GM19099 (cell line): Measurements from ENCODE around the gene CDC42BPB.

Experiments used
- POLR2A ChIP-seq: IDR thresholded peaks from 3 replicates; pipeline ENCODE4 v1.6.1; 2011; ENCODE audit warnings: low read depth; ENCODE audit not compliant: insufficient read length; ENCODE audit errors: extremely low read depth

CDC42BPB gene

DNA sequence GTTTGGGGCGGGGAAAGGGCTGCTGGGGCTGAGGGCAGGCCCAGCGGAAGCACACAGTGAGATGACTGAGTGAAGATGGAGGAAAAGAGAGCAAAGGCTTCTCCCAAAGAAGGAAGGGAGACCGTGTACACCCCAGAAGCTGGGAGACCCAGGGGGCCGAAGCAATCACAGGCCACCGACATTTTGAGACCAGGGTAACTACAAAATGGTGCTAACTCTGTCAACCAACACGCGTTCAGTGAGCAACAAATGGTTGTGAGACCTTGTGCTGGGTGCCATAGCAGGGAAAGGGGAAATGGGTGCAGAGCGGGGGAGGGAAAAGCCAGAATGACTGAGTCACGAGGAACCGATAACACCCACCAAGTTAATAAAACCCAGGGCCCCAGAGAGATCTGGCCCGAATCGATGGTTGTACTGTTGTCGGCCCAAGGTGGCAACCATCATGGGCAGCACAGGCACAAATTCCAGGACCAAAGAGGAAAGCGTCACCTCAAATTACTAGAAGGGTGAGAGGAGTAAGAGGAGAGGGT, 50.3 kb downstream of the CDC42BPB start:
- TF ChIP-seq POLR2A: no peak

DNA sequence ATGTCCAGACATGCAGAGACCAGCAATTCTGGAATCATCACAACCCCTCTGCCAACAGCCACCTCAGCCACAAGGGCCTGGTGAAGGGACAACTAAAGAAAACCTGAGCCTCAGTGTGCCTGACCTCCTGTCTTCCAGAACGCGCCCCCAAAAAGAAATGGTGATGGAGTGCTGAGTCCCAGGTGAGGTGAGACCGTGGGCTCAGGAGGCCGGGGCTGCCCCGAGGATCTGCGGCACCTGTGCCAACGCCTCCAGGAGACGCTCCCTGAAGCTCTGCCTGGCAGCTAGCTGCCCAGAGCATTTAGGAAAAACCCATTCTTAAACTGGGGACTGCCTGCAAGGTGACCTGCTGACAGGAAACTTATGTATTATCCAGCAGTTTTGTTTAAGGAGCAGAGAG, 51.2 kb downstream of the CDC42BPB start:
- no peak for TF ChIP-seq POLR2A

DNA sequence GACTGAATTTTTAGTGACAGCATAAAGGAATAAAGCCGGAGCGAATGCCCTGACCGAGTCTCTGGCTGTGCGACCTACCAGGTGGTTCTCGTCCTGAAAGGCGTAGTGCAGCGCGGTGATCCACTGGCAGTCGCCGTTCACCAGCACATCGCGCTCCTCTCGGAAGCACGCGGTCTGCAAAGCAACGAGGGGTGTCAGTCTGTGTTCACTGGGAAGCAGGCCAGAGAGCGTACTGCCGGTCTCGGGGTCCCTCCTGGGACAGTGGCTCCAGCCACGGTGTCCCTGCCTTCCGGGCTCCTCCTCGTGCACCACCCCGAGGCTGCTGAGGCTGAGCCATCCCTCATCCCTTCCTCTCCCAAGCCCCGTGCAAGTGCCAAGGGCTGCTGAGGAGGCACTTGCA, 53.5 kb downstream of the CDC42BPB start:
- TF ChIP-seq POLR2A: no peak

DNA sequence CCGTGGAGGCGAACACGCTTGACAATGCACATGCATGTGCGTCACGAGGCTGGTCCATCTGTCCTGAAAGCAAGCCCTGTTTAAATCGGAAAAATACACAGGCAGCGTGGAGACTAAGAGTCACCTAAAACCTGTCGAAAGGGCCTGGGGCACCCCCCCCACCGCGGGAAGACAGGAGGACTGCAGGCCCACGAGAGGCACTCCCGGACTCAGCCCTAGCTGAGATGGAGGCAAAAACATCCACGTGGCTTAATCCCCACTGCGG, 54.1 kb downstream of the CDC42BPB start:
- no peak for TF ChIP-seq POLR2A

DNA sequence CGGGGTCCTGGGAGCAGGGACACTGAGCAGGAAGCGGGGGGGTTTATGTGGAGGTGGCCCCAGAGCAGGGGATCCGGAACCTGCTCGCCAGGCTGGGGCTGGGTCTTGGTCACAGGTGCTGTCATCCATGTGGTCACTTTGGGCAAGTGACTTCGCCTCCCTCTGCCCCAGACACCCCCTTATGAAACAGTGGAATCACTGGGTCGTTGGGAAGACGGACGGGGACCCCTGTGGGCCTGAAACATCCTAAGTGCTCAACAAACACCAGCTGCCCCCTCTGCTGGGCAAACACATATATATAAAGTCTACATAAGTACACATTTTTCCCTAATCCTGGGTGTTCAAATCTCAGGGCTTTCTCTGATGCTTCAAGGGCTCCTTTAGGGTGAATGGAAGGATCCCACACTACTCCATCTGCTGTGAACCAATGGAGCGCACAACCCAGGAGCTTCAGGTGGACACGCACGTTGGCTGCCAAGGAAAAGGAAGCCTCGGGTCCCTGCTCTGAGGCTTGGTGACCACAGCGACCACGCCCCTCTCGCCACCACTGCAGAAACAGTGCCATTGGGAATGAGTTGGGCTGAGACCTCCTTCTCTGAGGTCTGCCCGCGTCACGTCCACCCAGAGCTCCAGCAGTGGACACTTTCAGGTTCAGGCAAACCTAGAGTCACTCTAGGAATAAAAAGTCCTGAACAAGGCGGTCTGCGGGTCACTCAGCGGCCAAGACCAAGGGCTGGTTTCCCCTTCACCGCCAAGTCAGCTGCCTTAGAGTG, 54.6 kb downstream of the CDC42BPB start:
- no peak for TF ChIP-seq POLR2A

DNA sequence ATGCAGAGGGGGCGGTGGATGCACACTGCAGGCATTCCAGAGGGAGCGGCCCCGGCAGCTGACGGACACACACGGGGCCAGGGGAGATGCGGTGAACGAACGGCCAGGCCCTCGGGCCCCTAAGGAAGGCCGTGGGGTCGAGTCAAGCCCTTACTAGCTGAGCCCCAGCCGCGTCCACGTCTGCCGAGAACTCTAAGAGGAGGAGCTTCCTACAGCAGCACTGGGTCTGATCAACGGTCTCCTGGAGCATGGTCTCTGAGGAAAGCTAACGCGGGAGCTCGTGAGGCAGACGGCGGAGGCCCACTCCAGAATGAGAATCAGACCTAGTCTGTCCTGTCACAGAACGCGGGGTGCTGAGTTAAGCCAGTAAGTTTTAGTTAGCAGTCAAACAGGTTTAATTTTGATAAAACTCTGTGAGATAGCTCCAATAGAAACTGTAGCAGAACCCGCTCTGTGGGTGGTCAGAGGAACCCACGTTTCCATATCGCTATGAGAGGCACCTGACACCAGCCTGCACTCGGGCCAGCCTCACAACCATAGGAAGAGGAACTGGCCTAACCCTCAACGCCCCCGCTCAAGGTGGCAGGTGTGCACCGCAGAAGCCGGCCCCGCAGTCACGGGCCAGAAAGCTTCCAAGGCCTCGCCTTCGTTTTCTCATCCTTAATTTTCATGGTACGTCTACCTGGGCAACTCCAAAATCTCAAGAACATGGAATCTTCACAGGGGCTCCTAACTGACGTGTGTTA, 55.5 kb downstream of the CDC42BPB start:
- TF ChIP-seq POLR2A: no peak

DNA sequence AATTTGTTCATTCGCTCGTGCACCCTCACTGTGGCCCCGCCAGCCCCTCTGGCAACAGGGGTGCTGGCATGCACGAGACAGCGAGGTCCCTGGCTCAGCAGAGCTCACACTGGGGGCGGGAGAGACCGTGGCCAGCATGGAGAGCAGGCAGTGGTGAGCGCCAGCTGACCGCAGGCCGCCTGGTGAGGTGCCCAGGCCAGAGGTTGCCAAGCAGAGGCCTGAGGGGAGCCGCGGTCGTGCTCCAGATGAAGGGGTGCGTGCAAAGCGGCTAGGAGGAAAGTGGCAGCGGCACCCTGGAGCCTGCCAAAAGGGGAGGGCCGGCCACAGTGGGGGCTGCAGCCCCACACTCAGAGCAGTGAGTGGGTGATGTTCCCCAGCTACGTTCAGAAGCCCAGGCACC, 56.1 kb downstream of the CDC42BPB start:
- TF ChIP-seq POLR2A: no peak

DNA sequence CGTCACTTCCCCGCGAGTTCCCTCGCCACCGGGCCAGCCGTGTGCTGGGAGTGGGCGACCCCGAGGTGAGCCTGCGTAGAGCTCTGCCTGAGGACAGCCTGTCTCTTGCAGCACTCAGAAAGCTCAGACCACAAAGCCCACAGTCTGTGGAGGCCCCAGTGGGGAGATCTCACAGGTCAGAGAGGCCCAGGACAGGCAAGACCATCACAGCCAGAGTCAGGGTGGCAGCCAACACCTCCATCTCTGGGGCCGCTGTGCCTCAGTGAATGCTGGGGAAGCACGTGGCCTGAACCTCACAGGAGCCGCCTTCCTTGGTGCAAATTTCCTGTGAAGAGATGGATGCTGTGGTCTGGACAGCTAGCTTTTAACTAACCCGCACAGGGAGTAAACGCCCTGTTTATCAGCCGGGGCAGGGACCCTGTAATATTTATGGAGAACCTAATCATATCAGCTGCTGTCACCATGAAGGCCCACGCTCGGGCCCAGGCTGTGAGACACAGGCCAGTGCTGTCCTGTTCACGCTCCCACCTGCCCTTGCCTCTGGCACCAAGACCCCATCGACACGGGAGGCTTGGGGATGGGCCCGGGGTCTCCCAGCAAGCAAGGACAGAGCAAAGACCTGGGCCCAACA, 56.9 kb downstream of the CDC42BPB start:
- TF ChIP-seq POLR2A: no peak

DNA sequence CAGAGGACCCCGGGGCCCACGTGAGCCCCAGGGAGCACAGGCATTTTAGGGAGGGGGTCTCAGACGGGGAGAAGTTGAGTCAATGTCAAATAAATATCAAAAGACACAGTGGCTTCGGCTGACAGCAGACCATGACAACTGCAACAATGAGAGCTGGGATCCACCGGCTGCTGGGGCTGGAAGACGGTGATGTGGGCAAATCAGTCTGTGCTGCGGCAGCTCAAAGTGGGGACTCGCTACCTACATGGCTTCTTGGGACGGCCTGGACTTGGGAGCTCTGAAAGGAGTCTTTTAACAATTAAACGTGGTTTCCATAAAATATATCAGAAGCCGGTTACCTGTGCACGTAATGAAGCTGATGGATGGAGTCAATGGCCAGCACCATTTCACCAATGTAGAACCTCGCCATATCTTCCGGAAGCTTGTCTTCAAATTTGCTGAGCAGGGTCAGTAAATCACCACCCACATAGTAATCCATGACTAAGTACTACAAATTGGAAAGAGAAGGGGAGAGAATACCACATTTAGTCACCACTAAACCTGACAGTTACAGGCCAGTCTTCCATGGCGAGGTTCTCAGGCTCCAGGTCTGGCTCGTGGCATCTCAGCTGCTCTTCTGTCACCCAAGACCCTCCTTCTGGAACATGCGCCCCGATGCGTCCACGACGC, 58.0 kb downstream of the CDC42BPB start:
- no peak for TF ChIP-seq POLR2A

DNA sequence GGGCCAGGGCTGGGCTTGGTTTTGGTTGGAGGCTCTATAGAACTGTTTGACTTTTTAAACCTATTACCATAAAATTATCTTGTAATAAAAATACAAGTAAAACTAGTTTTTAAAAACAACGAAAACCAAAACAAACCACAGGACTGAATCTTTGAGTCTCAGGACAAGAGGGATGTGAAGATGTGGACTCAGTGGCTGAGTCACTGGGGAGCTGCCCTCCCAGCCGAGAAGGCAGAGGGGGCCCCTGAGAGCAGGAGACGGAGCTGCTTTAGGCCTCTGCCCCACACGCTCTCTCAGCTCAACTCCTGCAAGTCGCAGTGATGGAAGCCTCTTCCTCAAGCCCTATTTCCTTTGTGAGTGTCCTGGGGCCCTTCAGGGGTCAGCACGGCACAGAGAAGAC, 59.0 kb downstream of the CDC42BPB start:
- no peak for TF ChIP-seq POLR2A

DNA sequence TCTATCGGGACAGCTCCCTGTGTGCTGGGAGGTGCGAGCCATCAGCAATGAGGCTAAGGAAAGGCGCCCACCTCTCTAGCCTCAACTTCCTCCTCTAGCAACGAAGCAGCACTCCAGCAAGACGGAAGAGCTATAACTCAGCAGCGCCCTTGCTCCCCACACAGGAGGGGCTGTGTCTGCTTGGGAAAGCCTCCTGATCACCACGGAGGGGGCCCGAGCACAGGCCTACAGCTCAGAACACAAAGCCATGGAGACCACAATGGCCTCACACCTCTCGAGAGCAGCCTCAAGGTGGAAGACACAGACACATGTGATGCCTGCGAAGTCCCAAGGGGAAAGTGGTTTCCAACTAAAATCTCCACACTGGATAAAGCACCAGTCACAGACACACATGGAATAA, 60.4 kb downstream of the CDC42BPB start:
- TF ChIP-seq POLR2A: no peak

DNA sequence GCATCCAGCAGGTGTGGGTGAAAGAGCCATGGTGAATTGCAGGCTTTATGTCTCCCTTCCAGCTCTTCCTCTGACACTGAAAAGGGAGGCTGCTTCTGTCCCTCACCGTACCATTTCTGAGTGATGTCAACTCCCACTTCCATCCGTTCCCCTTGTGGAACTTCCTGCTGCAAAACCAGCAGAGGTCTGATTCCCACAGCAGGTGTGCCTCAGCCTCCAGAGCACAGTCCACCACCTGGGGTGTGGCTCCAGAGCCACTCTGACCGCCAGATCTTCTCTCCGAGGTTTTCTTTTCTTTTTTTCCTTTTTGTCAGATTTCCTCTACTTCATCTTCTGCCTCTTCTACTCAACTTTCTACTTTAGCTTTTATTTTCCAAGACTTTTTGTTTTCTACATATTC, 62.7 kb downstream of the CDC42BPB start:
- no peak for TF ChIP-seq POLR2A

DNA sequence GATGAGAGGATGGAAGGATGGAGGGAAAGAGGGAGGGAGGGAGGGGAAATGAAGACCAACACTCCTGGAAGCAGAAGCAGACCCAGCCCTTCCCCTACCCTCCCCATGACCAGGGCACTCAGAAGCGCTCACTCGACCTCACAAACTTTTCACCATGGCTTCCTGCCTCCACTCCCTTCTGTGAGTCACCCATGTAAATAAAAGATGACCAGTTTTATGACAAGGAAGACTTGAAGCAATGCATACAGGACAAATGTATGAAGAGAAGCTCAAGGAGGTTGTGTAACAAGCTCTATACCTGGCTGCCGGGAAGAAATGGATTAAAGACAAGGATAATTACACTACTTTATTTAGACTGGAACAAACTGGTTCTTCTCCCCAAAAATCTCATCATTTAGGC, 63.8 kb downstream of the CDC42BPB start:
- TF ChIP-seq POLR2A: no peak

DNA sequence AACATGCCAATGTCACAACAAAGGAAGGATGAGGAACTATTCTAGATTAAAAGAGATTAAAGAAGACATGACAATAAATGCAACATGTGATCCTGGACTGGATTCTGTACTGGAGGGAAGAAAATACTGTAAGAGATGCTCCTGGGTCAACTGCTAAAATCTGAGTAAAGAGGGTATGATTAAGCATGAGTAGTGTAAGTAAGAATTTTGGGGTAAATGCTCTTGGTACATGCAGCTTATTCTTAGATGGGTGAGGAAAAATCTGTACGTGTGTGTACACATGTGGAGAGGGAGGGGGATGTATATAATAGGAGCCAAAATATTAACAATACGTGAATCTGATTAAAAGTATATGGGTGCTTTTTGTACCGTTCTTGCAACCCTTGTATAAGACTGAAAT, 66.0 kb downstream of the CDC42BPB start:
- TF ChIP-seq POLR2A: no peak

DNA sequence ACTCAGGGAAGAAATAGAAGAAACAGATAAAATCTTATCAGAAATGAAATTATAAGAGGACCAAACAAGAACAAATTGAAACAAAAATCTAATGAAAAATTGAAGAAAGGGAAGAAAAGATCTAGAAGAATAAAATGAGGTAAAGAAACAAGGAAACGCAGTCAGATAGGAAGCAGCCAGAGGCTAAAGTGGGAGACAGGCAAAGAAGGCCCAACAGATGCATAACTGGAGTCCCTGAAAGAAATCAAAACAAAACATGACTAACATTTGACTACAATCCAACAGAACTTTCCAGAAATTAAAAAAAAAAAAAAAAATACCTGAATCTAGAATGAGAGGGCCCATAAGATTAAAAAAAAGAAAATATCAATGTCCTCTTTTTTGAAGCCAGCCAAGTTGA, 69.3 kb downstream of the CDC42BPB start:
- TF ChIP-seq POLR2A: no peak

DNA sequence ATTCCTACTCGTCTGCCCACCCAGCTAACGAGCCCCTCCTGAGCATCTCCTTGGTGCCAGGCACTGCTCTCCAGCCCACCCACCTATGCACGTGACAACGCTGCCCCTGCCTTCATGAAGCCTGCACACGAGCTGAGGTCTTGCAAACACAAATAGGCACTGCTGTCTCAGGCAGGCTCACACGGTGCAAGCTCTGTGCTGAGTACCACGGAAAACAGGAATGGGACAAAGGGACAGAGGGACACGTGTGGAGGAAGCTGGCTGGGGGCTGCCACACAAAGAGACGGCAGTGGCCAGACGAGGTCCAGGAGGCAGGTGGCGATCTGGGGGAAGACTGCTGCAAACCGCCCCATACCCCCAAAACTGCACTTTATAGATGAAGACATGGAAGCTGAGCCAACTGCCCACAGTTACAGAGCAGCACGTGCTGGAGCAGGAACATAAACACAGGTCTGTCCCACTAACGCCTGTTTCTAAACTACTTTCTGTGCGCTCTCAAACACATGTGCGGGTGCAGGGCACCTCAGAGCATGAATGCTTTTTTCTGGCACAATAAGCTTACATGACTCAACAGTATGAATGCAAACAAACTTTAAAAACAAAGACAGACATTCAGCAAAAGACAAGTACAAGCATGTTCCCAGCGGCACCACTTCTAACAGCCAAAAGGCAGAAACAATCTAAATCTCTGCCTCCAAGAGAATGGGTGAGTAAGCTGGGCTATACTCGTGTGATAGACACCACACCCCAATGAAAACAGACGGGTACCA, 70.4 kb downstream of the CDC42BPB start:
- TF ChIP-seq POLR2A: no peak

DNA sequence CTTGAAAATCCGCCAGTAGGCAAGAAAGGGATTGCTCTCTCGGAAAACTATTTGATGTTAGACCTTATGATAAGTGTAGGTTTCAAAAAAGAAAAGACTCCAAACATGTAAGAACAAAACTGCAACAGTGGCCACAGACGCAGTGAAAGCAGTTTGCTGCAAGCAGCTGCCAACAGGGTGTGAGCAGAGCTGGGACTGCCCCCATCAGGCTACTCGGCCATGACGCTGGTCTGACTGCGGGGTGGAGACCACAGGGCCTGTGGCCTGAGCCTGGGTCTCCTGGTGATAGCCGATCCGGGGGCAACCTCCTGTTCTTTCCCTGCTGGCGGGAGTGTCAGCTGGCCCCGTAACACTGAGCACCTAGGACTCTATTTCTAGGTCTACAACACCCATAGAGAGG, 71.7 kb downstream of the CDC42BPB start:
- no peak for TF ChIP-seq POLR2A
